K562 (cell line): ENCODE results near the gene RAP1A. TPM values are rescaled to one million over a fixed set of nuclear protein-coding genes. Genes with fewer than 3 reads are reported as not detected.
A peak's percentile ranks its signal among the peaks of the same experiment; 100 is the strongest.

Experiments used
- ARNT ChIP-seq, 2 experiments: fragments of 450-650 bp; IDR thresholded peaks; 2 replicates each; pipeline ENCODE4 v1.6.1; 2016; ENCODE audit warnings: mild to moderate bottlenecking in 1 of 2
- CLOCK ChIP-seq: fragments of 250-450 bp; sonication (Bioruptor Pico); IDR thresholded peaks from 2 replicates; pipeline ENCODE4 v1.4.0; 2020; ENCODE audit warnings: mild to moderate bottlenecking, moderate library complexity, borderline replicate concordance
- ERF ChIP-seq: fragments of 450-650 bp; formaldehyde crosslinking; IDR thresholded peaks from 2 replicates; pipeline ENCODE4 v1.4.0; 2020; ENCODE audit warnings: mild to moderate bottlenecking, mixed read lengths
- ESRRA ChIP-seq: fragments of 450-650 bp; IDR thresholded peaks from 2 replicates; pipeline ENCODE4 v1.6.1; 2014; ENCODE audit warnings: low read depth, mild to moderate bottlenecking, moderate library complexity, borderline replicate concordance
- GTF2A2 ChIP-seq: IDR thresholded peaks from 2 replicates; pipeline ENCODE4 v1.6.1; 2016; ENCODE audit warnings: mild to moderate bottlenecking, missing genetic modification characterization, missing compliant biosample characterization
- NR2C2 ChIP-seq, 2 experiments: fragments of 200-800 bp in 1 of 2; sonication (Bioruptor generic) in 1 of 2; sonication (generic) in 1 of 2; formaldehyde crosslinking in 1 of 2; IDR thresholded peaks; 2 replicates each; pipeline versions ENCODE4 v1.6.1 to v1.8.0; 2016 to 2022; ENCODE audit warnings: mild to moderate bottlenecking in 1 of 2, missing compliant biosample characterization in 1 of 2, missing genetic modification characterization in 1 of 2, missing genetic modification reagents in 1 of 2
- SIX5 ChIP-seq, 2 experiments: IDR thresholded peaks; 2 replicates each; pipeline ENCODE4 v1.6.1; 2011; ENCODE audit warnings: low read length in 2 of 2, borderline replicate concordance in 1 of 2, low read depth in 1 of 2, mild to moderate bottlenecking in 1 of 2, moderate library complexity in 1 of 2; ENCODE audit not compliant: insufficient read depth in 1 of 2
- STAG1 ChIP-seq: sonication (generic); formaldehyde crosslinking; IDR thresholded peaks from 2 replicates; pipeline ENCODE4 v1.5.0; 2020; ENCODE audit warnings: missing genetic modification reagents, borderline replicate concordance
- TARDBP ChIP-seq: fragments of 450-650 bp; IDR thresholded peaks from 2 replicates; pipeline ENCODE4 v1.6.1; 2016
- ZNF444 ChIP-seq: fragments of 250-450 bp; sonication (Bioruptor Pico); IDR thresholded peaks from 2 replicates; pipeline ENCODE4 v1.4.0; 2020; ENCODE audit warnings: mild to moderate bottlenecking, moderate library complexity
- polyA plus RNA-seq, 8 experiments: library from polyadenylated mRNA; depleted of rRNA in 4 of 8; stranded (reverse) in 5 of 8; unstranded in 3 of 8; fragments of >200 nt; fragmentation: Nextera tagmentation in 2 of 8; fragmentation: Illumina TruSeq in 1 of 8; extraction: Ambion mirVana in 2 of 8; extraction: Trizol in 1 of 8; gene quantifications; 2 replicates each; pipeline versions ENCODE4 v1.2.1 to v1.2.3, GENCODE V29; 2011 to 2014; ENCODE audit warnings: inconsistent platforms in 1 of 8, missing spikeins in 1 of 8
- total RNA-seq, 7 experiments: library from RNA; depleted of rRNA in 6 of 7; stranded (reverse); fragments of >200 nt in 6 of 7; fragmentation: Illumina TruSeq in 2 of 7; extraction: Trizol in 2 of 7; gene quantifications; 2 replicates each; pipeline versions ENCODE4 v1.2.1 to v1.2.3, GENCODE V29; 2011 to 2021; ENCODE audit warnings: low replicate concordance in 1 of 7
- TF ChIP-seq, protein P1 (sequence below): fragments of 250-450 bp; sonication (Bioruptor Pico); IDR thresholded peaks from 2 replicates; pipeline ENCODE4 v1.8.0; 2021; ENCODE audit warnings: moderate library complexity, mild to moderate bottlenecking, inconsistent platforms
- TF ChIP-seq, protein P2 (sequence below): sonication (generic); formaldehyde crosslinking; IDR thresholded peaks from 2 replicates; pipeline ENCODE4 v1.8.0; 2022; ENCODE audit warnings: missing genetic modification reagents, mild to moderate bottlenecking, moderate library complexity, borderline replicate concordance
- TF ChIP-seq, protein P3 (sequence below): fragments of 250-450 bp; sonication (Bioruptor Pico); IDR thresholded peaks from 2 replicates; pipeline ENCODE4 v1.8.0; 2022; ENCODE audit warnings: inconsistent platforms, mild to moderate bottlenecking, moderate library complexity, borderline replicate concordance
- TF ChIP-seq, protein P4 (sequence below), 2 experiments: fragments of 450-650 bp; IDR thresholded peaks; 2 replicates each; pipeline ENCODE4 v1.6.1; 2016
- TF ChIP-seq, protein P5 (sequence below): IDR thresholded peaks from 3 replicates; pipeline ENCODE4 v1.6.1; 2011; ENCODE audit warnings: borderline replicate concordance, mild to moderate bottlenecking, moderate library complexity; ENCODE audit not compliant: insufficient read length; ENCODE audit errors: extremely low read depth

Gene RAP1A
- total and polyA plus RNA-seq, 9 of the 15 experiments (the other 6 are each of a cell fraction or from before 2014, with no cell fraction given), result 13.4 to 86.2 (median 32.5) TPM

- TF ChIP-seq, protein P1, sequence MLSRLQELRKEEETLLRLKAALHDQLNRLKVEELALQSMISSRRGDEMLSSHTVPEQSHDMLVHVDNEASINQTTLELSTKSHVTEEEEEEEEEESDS (CRISPR knock-in tag), result no peak
- TF ChIP-seq, protein P2, sequence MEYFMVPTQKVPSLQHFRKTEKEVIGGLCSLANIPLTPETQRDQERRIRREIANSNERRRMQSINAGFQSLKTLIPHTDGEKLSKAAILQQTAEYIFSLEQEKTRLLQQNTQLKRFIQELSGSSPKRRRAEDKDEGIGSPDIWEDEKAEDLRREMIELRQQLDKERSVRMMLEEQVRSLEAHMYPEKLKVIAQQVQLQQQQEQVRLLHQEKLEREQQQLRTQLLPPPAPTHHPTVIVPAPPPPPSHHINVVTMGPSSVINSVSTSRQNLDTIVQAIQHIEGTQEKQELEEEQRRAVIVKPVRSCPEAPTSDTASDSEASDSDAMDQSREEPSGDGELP (CRISPR knock-in tag), result peak; percentile 12; the same call in 1 of the 2 replicates
- TF ChIP-seq, protein P3, sequence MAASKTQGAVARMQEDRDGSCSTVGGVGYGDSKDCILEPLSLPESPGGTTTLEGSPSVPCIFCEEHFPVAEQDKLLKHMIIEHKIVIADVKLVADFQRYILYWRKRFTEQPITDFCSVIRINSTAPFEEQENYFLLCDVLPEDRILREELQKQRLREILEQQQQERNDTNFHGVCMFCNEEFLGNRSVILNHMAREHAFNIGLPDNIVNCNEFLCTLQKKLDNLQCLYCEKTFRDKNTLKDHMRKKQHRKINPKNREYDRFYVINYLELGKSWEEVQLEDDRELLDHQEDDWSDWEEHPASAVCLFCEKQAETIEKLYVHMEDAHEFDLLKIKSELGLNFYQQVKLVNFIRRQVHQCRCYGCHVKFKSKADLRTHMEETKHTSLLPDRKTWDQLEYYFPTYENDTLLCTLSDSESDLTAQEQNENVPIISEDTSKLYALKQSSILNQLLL (CRISPR knock-in tag), result no peak
- no peak for TF ChIP-seq NR2C2 (CRISPR knock-in tag; IDR thresholded peaks at IDR 0.05)
- TF ChIP-seq NR2C2 (tag; IDR thresholded peaks at IDR 0.05), result no peak
- TF ChIP-seq ZNF444 (CRISPR knock-in tag), result no peak
- TF ChIP-seq GTF2A2 (tag), result no peak
- TF ChIP-seq ERF (CRISPR knock-in tag), result no peak
- TF ChIP-seq TARDBP, result peak; percentile 36; the same call in 1 of the 2 replicates
- TF ChIP-seq SIX5 (IDR thresholded peaks at IDR 0.05; ENCODE audit: borderline replicate concordance in 1 of 2, insufficient read depth in 1 of 2, low read depth in 1 of 2, low read length in 2 of 2), result 0 out of 4 replicates have a peak, but pooled peaks of 1 of the 2 experiments have one; percentile 11
- TF ChIP-seq, protein P4, sequence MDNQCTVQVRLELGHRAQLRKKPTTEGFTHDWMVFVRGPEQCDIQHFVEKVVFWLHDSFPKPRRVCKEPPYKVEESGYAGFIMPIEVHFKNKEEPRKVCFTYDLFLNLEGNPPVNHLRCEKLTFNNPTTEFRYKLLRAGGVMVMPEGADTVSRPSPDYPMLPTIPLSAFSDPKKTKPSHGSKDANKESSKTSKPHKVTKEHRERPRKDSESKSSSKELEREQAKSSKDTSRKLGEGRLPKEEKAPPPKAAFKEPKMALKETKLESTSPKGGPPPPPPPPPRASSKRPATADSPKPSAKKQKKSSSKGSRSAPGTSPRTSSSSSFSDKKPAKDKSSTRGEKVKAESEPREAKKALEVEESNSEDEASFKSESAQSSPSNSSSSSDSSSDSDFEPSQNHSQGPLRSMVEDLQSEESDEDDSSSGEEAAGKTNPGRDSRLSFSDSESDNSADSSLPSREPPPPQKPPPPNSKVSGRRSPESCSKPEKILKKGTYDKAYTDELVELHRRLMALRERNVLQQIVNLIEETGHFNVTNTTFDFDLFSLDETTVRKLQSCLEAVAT (IDR thresholded peaks at IDR 0.05), result peak in 1 of 2 experiments; percentile 16; a peak in 1 of 4 replicates
- TF ChIP-seq ESRRA, result peak; percentile 69
- no peak for TF ChIP-seq CLOCK
- TF ChIP-seq STAG1 (CRISPR knock-in tag), result no peak
- TF ChIP-seq ARNT (IDR thresholded peaks at IDR 0.05), result peak in 1 of 2 experiments; percentile 81; a peak in 2 of 4 replicates
- TF ChIP-seq, protein P5, sequence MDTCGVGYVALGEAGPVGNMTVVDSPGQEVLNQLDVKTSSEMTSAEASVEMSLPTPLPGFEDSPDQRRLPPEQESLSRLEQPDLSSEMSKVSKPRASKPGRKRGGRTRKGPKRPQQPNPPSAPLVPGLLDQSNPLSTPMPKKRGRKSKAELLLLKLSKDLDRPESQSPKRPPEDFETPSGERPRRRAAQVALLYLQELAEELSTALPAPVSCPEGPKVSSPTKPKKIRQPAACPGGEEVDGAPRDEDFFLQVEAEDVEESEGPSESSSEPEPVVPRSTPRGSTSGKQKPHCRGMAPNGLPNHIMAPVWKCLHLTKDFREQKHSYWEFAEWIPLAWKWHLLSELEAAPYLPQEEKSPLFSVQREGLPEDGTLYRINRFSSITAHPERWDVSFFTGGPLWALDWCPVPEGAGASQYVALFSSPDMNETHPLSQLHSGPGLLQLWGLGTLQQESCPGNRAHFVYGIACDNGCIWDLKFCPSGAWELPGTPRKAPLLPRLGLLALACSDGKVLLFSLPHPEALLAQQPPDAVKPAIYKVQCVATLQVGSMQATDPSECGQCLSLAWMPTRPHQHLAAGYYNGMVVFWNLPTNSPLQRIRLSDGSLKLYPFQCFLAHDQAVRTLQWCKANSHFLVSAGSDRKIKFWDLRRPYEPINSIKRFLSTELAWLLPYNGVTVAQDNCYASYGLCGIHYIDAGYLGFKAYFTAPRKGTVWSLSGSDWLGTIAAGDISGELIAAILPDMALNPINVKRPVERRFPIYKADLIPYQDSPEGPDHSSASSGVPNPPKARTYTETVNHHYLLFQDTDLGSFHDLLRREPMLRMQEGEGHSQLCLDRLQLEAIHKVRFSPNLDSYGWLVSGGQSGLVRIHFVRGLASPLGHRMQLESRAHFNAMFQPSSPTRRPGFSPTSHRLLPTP, result no peak
Observed at GRCh38 chr1:111660204-111661150, 40.9 kb downstream of the RAP1A start (continued).
